NCI-H748 (cell line): ENCODE measurements around the gene FILIP1.
"Not testable (repeated sequence)": the region's sequence is repeated elsewhere in the genome, so short reads cannot be mapped to it uniquely, and the experiment has no call there.

ENCODE experiments used
- DNase-seq: peaks from one replicate; lab custom pipeline; 2025; ENCODE audit not compliant: unreplicated experiment; lab: John Stamatoyannopoulos, UW

FILIP1 gene

DNA sequence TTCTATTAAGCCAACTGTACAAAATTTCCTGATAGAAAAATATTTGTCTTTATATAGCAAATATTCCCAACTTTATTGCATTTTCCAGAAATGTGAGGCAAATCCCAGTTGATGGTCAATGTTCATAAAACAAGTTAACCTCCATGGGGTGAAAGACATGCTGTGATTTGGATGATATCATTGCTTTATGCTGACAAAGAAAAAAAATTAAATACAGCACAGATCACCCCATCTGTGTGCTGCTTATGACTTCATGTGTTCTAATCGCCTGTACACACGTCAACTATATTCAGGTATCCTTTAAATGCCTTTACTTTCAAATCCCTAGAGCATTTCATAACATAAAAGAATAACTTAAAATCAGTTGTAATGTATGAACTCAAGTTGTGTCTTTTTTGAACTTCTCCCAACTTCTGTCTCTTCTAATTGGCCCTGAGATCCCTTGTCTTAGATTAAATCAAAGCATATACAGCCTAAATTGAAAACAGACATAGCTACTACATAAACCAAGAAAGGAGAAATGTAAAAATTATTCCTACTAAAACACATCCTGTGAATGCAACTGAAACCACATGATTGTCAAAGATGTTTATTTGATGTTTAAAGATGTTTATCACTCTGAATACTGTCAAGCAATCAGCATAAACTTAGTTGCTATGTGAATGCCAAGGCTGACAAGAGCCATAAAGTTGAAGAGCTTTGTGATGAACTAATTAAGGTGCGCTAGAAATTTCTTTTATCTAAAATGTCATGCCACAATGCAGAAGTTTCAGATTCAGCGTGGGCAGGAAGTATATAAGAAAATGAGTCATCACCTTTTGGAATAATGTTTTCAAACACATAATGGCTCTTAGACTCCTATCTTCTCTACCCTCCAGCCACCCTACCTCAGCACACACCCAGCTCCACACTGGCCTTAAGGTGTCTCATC lies 68.7 kb downstream of the FILIP1 start:
- DNase-seq = no peak

DNA sequence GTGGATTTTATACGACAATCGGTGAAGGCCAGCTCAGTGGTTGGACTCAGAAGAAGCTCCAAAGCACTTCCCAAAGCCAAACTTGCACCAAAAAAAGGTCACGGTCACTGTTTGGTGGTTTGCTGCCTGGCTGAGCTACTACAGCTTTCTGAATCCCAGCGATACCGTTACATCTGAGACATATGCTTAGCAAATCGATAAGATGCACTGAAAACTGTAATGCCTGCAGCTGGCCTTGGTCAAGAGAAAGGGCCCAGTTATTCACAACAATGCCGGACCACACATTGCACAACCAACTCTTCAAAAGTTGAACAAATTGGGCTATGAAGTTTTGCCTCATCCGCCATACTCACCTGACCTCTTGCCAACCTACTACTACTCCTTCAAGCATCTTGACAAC lies 70.2 kb downstream of the FILIP1 start:
- DNase-seq = no peak

DNA sequence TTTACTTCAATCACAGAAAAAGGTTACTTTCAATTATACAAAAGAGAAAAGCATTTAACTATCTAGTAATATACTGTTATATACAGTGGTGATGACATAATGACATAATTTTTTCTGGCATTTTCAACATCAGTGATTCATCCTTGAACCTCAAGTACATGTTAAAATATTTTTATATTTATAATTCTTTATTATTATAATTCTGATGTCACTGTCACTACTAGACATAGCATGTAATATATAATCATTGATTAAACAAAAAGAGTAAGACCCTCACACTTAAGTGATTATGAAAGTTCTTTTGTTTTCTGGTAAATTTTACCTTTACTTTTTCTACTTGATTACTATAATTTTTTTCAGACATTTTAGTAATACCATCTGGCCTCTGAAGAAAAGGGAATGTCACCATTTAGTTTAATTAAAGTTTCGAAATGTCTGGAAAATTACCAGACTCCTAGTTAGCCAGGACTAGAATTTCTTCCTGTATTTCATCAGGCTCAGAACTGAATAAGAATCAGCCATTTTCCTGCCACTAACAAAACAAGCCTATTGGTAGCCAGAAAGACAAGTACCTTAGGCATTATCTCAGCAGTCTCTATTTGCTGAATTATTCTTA lies 71.5 kb downstream of the FILIP1 start:
- peak; percentile 38 for DNase-seq

DNA sequence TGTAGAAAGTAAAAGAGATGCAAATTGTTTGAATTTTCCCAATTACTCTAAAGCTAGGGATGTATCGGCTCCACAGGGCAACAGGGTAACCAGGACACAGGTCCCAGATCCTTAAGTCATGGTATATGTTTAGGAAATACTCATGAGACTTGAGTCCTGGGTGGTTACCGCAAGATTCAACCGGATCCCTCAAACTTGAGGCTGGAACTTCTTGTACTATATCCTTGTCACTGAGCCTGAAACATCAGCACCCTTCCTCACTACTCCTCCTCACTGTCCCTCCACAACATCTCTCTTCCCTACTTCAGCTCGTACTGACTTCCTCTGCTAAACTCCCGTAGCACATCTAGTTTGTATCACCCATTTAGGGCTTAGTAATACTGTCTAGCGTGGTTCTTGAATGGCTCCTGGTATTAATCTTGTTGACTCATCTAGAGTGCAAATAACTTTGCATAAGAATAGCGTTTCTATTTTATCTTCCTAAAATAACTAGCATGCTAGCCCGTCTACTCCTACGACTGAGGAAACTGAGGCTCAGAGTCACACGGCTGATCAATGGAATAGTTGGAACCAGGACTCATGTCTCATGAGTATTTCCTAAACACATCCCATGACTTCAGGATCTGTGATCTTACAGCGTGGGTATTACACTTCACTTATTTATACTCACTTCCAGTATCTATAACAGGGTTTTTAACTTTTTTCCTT lies 72.1 kb downstream of the FILIP1 start:
- DNase-seq = no peak

DNA sequence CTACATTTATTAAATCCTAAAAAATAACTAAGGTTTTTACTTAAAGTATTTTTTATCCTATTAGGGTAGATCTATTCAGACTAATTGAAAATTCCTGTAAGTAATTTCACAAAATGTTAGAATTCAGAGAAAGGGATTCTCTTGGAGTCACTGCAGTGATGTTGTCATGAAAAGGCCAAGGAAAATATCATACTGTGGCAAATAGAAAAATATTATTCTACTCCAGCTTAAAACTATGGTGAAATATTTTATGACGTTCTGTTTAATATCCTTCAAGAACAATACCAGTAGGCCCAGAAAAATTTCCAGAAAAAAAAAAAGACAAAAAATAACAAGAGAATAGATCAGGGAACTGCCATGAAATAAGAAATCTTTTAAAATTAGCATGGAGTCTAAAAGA lies 73.6 kb downstream of the FILIP1 start:
- no peak for DNase-seq

DNA sequence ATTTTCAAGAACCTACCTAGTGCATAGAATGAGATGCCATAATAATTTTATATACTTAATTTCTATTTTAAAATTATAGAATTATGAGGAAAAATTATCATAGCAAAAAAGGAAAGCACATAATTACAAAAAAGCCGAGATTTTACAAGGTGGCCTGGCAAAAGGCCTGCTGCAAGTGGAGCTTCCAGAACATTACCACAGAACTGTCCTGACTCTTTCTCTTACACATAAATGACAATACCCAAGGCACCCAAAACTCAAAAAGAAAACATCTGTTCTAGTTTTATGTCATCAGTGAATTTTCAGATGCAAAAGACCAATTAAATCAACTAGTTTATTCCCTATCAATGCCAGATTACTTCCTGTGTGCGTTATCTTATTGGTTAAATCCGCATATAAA lies 74.2 kb downstream of the FILIP1 start:
- no peak for DNase-seq

DNA sequence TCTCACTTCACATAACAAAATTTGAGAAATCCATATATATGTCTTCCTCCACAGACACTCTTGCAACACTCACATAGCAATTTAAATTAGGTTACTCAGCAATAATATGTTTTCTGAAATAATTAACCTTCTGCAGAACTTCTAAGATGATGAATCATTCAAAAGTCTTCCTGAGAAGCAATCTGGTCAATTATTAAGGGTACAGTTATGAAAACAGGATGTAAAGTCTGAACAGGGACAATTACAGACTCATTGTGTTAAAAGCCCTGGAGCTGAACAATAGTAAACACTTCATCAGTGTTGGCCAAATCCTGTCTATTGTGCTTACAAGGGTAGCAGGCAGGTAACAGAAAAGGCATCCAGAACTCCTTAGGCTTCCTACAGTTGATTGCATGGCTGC lies 75.4 kb downstream of the FILIP1 start:
- peak; percentile 83 for DNase-seq

DNA sequence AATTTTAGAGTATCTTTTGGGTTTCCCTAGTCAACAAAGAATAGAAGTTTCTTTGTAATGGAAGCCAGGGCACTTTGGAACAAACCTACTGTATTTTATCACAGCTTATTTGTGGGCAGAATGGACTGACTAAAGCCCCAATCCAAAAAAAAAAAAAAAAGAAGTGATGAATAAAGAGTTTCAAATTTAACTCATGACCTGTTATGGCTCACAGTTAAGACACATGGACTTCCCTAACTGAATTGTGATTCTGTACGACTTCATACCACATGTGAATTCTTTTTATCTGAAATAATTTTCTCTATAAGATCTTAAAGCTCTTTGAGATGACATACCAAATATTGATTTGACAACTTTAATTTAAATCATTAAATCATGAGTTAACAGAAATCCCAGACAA lies 77.2 kb downstream of the FILIP1 start:
- DNase-seq = no peak

DNA sequence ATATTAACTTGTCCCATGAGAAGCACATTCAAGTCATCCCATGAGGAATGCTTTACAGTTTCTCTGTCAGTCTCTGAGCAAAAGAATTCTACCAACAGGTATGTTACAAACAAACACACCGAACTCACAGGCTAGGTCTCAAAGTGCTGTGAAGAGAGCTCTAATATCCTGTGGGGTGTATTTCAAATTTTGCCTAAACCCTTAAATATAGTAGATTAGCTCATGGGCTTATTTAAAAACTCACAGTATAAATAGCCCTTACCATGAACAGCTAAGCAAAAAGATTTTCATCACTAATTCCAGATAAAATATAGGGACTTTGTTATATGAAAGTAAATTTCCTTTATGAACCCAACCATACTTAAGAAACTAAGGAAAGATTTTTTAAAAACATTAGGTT lies 77.8 kb downstream of the FILIP1 start:
- DNase-seq = no peak

DNA sequence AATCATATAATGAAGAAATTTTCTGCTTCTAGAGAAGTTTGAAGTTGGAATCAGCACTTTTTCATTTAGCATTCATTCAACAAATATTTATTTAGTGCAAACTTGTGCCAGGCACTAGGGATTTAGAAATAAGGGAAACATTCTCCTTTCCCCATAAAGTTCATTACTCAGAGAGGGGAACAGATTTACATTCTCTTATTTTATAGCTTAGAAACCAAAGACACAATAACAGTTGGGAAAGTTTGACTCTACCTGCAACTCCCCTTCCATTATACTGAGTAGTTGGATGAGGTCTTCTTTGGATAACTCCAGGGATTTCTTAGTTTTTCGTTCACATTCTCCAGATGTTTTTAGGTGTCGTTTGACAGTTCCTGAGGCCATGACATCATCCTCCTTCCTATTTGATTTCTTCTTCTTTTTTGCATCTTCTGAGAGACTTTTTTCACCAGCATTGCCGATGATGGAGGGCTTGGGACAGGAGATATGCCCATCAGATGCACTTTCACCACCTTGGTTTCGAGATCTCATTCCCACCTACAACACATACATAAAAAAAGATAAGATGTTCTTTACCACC lies 79.1 kb downstream of the FILIP1 start:
- DNase-seq = no peak

DNA sequence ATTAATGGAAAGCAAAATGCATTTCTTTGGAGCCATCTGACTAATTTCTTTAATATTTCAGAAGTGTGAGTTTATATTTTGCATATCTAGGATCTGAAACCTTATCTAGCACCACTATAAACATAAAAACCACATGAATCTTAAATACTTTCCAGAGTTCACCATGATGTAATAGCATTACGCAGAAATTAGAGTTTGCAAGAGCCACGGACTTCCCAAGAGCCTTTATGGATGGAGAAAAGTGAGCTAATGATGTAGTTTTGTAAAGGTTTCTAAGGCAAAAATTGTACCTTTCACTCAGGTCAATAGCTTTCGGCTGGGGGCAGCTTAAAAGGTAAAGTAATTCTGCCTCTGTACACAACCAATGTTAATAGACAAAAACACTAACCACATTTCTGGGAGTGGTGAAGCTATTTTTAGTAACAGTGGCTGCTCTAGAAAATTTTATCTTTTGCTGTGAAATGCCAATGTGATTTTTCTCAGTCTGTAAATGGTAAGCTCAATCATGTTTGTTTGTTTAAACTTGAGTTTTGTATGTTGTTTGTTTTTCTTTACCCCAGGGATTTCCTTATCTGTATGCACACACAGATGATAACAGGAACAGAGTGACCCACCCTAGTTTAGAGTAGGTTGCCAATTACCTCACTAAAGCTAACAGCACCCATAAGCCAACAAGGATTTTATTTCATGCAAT lies 80.5 kb downstream of the FILIP1 start:
- peak; percentile 65 for DNase-seq

DNA sequence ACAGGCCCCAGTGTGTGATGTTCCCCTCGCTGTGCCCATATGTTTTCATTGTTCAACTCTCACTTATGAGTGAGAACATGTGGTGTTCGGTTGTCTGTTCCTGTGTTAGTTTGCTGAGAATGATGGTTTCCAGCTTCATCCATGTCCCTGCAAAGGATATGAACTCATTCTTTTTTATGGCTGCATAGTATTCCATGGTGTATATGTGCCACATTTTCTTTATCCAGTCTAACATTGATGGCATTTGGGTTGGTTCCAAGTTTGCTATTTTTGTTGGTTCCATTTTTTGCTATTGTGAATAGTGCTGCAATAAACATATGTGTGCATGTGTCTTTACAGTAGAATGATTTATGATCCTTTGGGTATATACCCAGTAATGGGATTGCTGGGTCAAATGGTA lies 83.0 kb downstream of the FILIP1 start:
- not testable (repeated sequence) for DNase-seq

DNA sequence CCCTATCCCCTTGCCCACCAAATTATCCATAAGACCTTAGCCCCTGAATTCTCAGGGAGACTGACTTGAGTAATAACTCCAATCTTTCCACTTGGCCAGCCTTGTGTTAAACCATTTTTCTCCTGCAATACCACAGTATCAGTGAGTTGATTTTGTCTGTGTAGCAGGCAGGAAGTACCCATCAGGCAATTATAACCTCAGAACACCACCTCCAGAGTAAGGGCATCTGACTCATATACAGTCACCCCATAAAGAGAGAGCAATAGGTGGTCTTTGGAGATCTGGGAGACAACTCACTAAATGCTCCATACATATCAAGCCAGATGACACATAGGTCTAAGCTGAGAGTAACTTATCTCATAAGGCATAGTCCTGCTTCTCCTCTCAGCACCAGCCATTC lies 83.7 kb downstream of the FILIP1 start:
- no peak for DNase-seq

DNA sequence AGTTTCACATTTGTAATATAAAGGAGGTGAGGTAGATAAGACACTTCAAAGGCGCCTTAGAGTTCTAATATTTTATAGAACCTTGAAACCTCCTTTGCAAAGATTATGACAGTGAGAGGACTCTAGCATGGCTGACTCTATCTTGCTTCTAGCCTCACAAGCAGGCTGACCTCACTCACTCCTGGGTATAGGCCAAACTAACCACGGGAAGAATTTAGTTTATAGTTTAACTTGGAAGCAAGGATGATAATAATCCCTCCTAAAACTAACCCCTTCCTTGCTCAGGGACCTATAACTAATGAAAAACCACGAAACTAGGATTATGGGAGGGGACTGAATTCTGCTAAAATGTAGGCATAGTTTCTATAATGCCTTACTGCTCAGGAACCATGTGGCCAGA lies 84.3 kb downstream of the FILIP1 start:
- no peak for DNase-seq

DNA sequence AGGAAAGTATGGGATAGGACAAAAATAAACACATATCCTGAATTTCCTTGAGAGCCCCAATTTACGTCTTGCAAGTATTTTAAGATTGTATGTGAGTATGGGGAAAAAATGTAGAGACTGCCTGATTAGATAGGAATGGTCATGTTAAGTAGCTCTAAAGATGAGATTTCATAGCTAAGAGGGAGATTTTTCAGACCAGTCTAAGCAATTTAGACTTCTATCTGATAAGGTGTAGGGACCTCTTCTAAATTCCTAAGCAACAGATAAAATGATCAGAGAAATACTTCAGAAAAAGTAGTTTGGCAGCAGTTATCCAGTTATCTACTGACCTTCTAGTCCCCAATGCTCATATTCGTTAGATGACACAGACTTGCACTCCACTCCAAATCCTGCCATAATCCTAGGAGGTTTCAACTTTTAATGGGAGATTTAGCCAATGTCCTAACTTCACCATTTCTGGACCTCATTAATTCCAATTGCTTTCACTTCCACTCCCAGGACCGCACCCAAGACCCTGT lies 90.0 kb downstream of the FILIP1 start:
- no peak for DNase-seq

DNA sequence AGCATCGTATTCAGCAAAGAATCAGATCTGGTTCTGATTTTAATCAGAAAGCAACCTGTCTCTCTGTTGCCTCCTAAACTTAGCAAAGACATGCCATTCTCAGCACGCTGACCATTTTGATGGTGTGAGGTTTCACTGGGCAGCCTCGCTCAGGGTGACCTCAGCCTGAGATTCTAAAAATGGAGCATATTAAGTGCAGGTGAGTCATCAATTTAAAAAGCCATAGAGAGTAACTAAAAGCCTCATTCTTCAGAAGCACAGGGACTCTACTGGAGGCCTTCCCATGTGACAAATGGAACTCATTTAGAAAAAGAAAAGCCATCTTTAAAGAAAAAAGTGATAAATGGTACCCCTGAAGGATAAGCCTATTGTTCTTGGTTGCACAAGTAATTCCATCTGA lies 91.3 kb downstream of the FILIP1 start:
- no peak for DNase-seq

DNA sequence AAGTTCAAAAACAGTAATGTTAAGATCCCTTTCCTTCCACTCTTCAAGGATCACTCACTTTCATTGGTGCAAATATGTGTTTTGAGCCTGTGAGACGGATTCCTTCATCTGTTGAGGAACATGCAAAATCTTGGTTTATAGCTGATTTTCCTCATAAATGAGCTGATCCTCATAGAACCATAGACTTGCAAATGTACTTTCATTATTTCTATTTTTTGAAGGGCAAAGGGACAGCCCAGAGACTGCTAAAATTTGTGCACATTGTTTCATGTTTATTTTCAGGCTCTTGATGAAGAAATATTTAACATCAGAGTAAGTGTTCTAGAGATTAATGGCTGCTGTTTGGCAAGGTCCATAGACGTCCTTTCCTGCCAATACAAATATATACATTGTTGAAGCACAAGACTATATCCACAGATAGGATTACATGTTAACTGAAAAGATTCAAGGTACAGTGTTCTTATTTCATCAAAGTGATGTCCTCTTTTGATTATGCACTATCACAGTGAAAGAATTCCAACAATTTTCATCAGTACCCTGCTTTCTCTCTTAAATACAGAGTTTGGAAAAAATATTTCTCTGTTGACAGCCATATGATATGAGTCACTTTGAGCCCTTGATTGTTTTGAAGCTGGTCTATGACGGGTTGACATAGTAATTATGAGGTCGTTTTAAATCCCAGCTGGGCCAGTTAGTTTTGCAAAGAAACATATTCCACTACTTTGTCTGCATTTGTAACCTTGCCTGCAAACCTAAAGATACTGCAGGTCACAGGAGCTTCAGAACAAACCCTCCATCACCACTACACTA lies 95.7 kb downstream of the FILIP1 start:
- peak; percentile 21 for DNase-seq

DNA sequence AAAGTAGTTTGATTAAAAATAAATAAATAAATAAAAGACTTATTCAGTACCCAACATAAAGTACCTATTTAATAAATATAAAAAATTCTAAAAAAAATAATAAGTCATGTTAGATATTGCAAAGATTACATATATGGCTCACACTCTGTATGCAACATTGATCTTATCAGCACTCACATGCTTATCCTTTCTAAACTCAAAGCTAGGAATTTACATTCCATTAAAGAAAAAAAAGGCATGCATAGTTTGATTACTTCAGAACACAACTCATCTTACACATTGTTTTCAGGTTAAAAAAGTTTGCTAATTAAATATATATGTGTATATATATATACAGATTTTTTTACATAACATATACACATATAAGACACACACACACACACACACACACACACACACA lies 96.4 kb downstream of the FILIP1 start:
- no peak for DNase-seq

DNA sequence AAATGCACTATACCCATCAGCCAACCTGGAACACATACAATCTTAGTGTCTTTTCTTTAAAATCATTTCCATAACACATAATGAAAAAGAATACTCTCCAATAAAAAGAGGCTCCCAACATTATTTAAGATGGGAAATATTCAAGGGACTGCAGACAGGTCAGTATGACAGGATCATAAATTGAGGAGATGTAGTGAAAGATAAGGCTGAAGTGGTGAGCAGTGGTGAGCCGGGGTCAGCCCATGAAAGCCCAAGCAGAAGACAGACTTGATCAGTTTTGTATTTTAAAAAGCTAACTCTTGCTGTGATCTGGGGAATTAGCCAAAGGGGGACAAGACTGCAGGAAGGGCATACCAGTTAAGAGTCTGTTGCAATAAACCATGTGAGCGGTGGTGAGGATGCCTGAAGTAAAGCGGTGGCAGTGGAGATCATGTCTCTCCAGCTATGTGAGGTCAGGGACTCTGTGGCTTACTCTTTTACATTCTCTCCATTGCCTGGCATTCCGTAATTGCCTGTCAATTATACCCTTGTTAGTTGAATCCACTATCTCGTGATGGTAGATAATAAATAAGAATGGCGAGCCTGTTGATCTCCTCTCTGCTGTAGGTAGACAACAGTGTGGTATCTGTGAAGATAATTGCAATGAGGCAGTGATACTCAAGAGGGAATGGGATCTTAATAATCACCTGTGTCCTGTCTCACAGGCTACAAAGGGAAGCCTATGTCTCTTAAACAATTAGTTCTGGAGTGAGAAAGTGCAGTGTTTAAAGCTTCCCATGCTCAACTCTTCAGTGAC lies 97.4 kb downstream of the FILIP1 start:
- peak; percentile 25 for DNase-seq
